GM18951 (cell line): ENCODE results near the gene PPIL6.

ENCODE experiments used
- POLR2A ChIP-seq: IDR thresholded peaks from 4 replicates; pipeline ENCODE4 v1.6.1; 2011; ENCODE audit warnings: mild to moderate bottlenecking; ENCODE audit not compliant: insufficient read length, insufficient read depth; ENCODE audit errors: extremely low read depth
- in situ Hi-C: fragments of 300-500 bp; cut with MboI; formaldehyde crosslinking; loops from one replicate; pipeline ENCODE4 v1.12.0; 2022; ENCODE audit warnings: low sequenced_read_pairs, mixed read lengths, inconsistent platforms; ENCODE audit not compliant: unreplicated experiment

The PPIL6 gene

DNA sequence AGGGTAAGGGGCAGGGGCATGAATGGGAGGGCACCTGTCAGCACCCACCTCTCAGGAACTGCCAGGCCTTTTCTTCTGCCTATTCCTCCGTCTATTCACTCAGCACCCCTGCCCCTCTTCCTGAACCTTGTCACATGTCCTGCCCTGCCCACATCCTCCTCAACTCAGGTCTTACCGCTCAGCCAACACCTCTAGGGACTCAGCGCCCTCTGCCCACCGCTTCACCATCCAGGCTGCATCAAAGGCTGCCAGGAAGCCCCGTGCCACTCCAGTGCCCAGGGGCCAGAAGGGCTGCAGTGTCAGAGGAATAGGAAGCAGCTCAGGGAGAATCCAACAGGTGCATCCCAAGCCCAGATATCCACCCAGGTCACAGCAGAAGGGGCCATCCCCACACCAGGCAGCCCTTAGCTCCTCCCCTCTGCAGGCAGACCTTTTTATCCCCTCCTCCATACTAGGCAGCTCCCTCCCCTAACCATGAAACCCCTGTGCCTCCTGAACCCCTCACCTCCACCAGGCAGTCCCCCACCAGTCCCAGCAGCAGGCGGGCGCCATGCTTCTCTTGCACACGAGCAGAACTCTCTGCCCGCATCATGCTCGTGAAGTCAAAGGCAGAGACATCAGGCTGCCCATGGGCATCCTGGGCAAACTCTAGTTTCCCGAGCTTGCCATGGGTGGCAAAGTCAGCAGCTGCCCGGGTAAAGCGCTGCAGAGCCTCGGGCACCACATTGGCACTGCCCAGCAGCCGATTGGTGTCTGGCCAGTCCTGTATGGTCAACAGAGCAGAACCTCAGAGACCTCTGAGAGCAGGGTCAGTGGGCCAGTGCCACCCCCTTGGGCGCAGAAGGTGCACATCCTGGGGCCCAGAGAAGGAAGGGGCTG lies 9.6 kb upstream of the PPIL6 start:
- no peak for TF ChIP-seq POLR2A
- in situ Hi-C loops, result no loop called here

- TF ChIP-seq POLR2A, result no peak
- in situ Hi-C loops, result no loop called here
These were observed 8.8 kb upstream of the PPIL6 start for GRCh38 chr6:109449064-109449794.

- peak; percentile 13 for TF ChIP-seq POLR2A
- in situ Hi-C loops, result no loop called here
These were observed 8.2 kb upstream of the PPIL6 start for GRCh38 chr6:109448615-109449014.

- no peak for TF ChIP-seq POLR2A
- in situ Hi-C loops, result no loop called here
These were observed 7.6 kb upstream of the PPIL6 start for GRCh38 chr6:109447878-109448555.

DNA sequence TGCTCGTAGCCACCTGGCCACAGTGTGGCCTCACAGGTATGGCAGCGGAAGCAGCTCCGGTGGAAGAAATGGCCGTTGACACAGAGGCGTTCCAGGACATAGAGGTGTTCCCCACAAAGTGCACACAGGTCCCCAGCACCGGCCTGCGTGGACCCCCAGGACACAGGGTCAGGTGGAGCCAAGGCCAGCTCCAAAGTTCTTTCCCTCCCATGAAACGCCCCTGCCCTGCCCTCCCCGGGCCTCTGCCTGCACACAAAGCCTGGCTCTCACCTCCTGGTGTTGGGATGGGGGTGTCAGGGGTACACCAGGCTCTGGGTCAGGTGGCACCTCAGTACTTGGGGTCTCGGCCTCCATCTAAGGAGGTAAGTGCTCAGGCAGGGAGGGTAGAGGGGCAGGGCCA lies 6.7 kb upstream of the PPIL6 start:
- TF ChIP-seq POLR2A, result no peak
- in situ Hi-C loops, result no loop called here

- TF ChIP-seq POLR2A, result no peak
- in situ Hi-C loops, result no loop called here
These were observed 6.1 kb upstream of the PPIL6 start for GRCh38 chr6:109446541-109446940.

- in situ Hi-C loops, result no loop called here
- TF ChIP-seq POLR2A, result no peak
These were observed 5.6 kb upstream of the PPIL6 start for GRCh38 chr6:109446072-109446471.

DNA sequence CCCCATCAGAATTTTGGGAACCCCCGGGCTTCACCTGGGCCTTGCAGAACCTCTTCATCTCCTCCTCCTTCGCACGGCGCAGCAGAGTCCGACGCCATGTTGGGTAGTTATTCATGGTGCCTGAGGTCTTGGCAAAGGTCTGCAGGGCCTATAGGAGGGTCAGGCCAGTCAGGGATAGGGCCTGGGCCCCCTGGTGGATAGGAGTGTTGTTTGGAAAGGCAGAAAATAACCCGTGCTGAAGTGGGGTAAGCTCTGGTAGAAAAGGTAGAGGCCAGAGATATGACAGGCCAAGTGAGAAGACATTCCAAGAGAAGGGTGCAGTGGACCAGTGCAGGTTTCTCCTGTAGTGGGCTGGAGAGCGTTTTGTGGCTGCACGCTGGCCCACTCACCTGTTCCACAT lies 5.0 kb upstream of the PPIL6 start:
- in situ Hi-C loops, result no loop called here
- no peak for TF ChIP-seq POLR2A

- TF ChIP-seq POLR2A, result no peak
- in situ Hi-C loops, result no loop called here
These were observed 3.1 kb upstream of the PPIL6 start for GRCh38 chr6:109443425-109443950.

DNA sequence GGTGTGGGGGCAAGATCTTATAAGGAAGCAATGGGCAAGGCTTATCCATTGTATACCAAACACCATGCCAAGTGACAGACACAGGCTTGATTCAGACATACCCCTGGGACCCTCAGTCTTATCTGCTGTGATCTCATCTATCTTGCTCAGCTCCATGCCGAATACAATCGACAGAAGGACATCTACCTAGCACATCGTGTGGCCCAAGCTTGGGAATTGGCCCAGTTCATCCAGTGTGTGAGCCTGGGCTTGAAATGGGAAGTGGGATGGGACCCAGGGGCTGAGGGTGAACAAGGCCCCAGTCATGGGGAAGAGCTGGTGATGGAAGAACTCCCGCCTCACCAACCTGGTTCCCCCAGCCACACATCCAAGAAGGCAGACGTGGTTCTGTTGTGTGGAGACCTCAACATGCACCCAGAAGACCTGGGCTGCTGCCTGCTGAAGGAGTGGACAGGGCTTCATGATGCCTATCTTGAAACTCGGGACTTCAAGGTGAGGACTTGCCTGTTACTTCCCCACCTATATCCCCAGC lies 2.0 kb upstream of the PPIL6 start:
- in situ Hi-C loops, result no loop called here
- no peak for TF ChIP-seq POLR2A

DNA sequence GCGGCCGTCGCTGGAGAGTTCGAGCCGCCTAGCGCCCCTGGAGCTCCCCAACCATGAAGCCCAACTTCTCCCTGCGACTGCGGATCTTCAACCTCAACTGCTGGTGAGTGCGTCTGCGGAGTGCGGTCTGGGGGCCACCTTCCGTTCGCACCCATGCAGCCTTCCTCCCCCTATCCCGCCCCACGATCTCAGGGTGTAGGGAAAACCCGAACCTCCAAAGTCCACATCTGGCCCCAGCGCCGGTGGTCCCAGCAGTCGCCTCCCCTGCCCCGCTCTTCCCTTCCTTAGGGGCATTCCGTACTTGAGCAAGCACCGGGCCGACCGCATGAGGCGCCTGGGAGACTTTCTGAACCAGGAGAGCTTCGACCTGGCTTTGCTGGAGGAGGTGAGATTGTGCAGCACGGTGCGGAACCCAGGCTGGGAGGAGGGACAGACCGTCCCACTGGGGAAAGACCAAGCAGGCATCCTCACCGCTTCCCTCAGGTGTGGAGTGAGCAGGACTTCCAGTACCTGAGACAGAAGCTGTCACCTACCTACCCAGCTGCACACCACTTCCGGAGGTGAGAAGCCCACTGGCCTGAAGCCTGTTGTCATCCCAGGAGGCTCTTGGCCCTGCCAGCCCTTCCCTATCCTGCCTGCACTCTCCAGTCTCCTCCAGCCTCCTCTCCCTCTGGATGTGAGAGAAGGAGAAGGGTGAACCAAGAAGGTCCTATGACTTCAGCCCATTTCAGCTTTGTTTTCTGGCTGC lies 815 bp upstream of the PPIL6 start:
- TF ChIP-seq POLR2A, result peak; percentile 15
- in situ Hi-C loops, result no loop called here

- in situ Hi-C loops, result no loop called here
- no peak for TF ChIP-seq POLR2A
These were observed 4.4 kb downstream of the PPIL6 start for GRCh38 chr6:109436041-109436440.
